ENCODE results near the gene DTD1.

The DTD1 gene

DNA sequence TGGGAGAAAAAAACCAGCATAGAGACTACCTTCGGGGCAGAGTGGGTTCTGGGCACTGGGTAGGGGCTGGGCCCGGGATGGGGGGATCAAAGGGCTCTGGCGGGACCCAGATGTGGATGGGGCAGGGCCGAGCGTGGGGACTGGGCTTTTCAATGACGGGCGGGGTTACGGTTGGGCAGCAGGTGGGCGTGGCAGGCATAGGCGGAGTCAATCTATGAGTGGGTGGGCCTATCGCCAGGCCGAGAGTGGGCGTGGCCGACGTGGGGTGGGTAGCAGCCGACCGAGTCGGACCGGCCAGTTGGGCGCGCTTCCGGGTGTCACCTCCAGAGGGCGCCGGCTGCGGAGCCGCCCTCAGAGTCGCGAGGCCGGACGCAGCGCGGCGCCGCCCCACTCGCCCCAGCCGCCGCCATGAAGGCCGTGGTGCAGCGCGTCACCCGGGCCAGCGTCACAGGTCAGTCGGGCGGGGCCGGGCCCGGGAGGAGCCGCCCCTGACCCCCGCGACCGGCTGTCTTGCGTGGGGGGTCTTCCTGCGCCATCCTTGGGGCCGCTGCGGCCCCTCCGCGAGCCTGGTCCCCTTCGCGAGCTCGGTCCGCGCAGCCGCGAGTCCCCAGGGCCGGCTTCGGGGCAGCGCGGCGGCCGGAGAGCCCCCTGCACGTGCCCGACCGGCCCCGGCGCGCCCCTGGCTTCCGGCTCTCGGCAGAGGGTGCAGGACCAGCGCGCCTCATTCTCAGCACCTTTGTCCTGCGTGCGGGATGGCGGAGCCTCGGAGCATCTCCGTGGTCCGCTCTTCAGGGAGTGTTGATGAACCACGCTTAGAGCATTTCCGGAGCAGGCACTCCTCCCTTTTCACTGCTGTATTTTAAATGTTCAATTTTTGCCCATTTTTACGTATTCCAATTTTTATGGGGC lies at the start of gene DTD1:
TSS of gene DTD1 (plus strand) at position 390 of the 909 bp plus-strand sequence. CDS start at position 409, 19 bp downstream.
- DNase-seq (ENCODE audit: low read depth, low spot score) = peak; percentile 70

GRCh38 chr20:18541741-18542140 lies 46.1 kb upstream of the DTD1 start:
- no peak for DNase-seq (ENCODE audit: low read depth, low spot score)

DNA sequence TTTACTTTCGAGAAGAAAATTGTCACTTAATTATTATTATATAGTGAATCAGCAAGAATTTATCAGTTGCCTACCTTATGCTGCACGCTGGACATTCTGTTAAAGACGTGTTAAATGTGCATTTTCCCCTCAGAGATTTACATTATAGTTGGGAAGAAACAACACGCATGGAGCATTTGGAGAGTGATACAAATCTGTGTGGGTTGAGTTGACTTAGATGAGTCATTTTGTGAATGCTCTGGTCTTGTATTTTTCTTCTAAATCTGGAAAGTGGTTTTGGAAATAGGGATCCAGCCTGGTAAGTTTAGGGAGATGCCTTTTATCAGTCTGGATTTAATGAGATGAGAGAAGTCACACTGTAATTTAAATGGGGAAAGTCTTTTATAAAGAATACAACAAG lies 44.6 kb upstream of the DTD1 start:
- no peak for DNase-seq (ENCODE audit: low read depth, low spot score)

- no peak for DNase-seq (ENCODE audit: low read depth, low spot score)
These were observed 43.9 kb upstream of the DTD1 start for GRCh38 chr20:18543932-18544331.

DNA sequence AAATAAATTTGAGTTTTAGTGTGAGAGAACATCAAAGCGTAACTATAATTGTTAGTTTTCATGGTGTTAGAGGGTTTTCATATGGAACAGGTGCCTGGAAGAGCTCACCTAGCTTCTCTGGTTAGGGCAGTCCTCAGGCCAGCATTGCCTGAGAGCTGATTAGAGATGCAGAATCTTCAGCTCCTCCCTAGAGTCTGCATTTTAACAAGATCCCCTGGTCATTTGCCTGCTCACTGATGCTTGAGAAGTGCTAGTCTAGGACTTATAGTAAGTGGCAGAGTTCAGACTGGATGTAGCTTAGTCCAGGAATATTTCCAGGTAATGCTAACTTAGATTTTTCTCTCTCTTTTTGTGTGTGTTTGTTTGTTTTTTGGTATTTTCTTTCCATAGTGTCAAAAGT lies 42.3 kb upstream of the DTD1 start:
- DNase-seq (ENCODE audit: low read depth, low spot score) = no peak

GRCh38 chr20:18548465-18548864 lies 39.4 kb upstream of the DTD1 start:
- no peak for DNase-seq (ENCODE audit: low read depth, low spot score)

GRCh38 chr20:18553746-18554145 lies 34.1 kb upstream of the DTD1 start:
- DNase-seq (ENCODE audit: low read depth, low spot score) = no peak

- DNase-seq (ENCODE audit: low read depth, low spot score) = peak; percentile 88
These were observed 20.7 kb upstream of the DTD1 start, which contains the start of gene SMIM26 for GRCh38 chr20:18566892-18567738. Gene SMIM26, plus strand, starts transcription at chr20:18567432. Its CDS starts 47 bp downstream, at chr20:18567479.

GRCh38 chr20:18567739-18568091 lies 20.1 kb upstream of the DTD1 start:
- DNase-seq (ENCODE audit: low read depth, low spot score) = no peak

- DNase-seq (ENCODE audit: low read depth, low spot score) = no peak
These were observed 16.8 kb upstream of the DTD1 start for GRCh38 chr20:18571009-18571408.

DNA sequence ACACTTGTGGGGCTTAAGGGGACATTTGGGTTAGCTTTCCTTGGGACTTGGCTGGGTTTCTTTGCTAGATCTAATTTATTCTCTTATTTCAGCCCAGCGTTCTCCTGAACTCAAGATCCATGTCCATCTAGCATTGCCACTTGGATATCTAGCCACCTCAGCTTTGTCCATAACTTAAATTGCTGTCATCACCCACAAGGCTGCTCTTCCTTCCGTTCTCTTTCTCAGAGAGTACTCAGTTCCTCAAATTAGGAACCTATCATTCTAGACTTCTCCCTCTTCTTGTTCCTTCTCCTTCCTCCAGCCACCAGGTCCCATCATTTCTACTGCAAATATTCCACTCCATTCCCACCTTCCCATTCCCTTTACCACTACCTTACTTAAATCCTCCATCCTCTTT lies 16.3 kb upstream of the DTD1 start:
- DNase-seq (ENCODE audit: low read depth, low spot score) = no peak

GRCh38 chr20:18577942-18578341 lies 9.9 kb upstream of the DTD1 start:
- DNase-seq (ENCODE audit: low read depth, low spot score) = no peak

- DNase-seq (ENCODE audit: low read depth, low spot score) = no peak
These were observed 9.3 kb upstream of the DTD1 start for GRCh38 chr20:18578581-18578980.

DNA sequence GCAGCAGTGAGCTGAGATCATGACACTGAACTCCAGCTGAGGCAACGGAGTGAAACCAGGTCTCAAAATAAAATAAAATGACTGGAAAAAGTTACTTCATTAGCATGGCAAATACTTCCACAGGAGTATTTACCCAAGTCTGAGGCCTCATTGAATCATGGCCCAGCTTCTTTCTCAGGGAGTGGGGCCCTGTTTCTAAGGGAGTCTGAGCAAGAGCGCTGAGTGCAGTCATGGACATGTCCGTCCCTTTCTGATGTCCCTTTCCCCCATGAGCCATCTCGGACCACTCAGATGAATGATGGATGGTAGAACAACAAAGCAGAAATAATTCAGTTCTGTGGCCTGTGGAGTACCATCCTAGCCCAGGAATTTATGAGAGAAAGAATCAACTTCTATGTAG lies 7.8 kb upstream of the DTD1 start:
- DNase-seq (ENCODE audit: low read depth, low spot score) = no peak

DNA sequence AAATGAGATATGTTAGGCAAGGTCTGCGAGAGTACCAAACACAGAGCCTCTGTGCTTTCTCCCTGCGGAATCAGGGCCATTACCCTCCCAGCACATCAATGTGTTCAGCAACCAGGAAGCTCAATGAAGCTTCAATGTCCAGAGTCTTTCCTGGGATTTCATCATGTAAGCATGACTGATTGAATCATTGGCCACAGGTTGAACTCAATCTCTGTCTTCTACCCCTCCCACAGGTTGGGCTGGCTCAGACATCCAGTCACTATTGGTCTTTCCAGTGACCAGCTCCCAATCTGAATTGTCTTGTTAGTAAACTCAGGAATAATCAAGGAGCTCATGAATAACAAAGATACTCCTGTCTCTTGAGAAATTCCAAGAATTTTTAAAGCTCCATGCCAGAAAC lies 2.7 kb upstream of the DTD1 start:
- no peak for DNase-seq (ENCODE audit: low read depth, low spot score)

DNA sequence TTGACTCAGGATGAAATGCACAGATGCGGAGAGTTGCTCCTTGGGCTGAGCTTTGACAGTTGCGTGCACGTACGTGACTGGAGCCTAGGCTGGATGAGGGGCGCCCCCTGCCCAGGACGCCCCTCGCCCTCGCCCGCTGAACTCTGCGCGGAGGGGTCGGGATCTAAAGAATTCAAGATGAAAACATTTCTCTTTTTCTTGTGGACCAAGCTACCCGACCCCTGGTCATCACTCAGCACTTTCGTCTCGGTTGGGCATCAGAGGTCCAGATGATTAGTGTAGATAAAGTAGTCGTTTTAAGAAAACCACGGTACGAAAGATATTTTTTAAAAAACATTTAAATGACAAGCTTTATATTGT lies 700 bp downstream of the DTD1 start:
- DNase-seq (ENCODE audit: low read depth, low spot score) = no peak

GRCh38 chr20:18589941-18590674 lies 2.3 kb downstream of the DTD1 start:
- DNase-seq (ENCODE audit: low read depth, low spot score) = no peak

GRCh38 chr20:18596270-18596669 lies 8.4 kb downstream of the DTD1 start:
- no peak for DNase-seq (ENCODE audit: low read depth, low spot score)

DNA sequence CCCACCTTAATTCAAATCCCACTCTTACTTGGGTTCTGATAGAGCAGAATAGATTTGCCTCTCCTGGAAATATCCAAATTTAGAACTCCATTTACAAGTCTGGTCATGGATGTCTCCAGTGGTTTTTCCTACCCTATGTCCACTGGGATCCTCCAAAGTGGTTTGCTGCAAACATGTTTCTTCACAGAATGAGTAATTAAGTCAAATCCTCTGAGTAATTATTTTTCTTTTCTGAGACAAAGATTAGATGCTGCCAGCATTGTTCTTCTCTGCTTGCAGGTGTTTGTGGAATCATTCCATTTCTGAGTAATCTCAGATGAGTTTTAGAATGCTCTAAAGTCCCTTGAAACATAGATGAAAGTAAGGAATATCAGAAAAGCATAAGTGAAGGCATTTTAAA lies 21.9 kb downstream of the DTD1 start:
- no peak for DNase-seq (ENCODE audit: low read depth, low spot score)

- no peak for DNase-seq (ENCODE audit: low read depth, low spot score)
These were observed 23.6 kb downstream of the DTD1 start for GRCh38 chr20:18611492-18611891.

DNA sequence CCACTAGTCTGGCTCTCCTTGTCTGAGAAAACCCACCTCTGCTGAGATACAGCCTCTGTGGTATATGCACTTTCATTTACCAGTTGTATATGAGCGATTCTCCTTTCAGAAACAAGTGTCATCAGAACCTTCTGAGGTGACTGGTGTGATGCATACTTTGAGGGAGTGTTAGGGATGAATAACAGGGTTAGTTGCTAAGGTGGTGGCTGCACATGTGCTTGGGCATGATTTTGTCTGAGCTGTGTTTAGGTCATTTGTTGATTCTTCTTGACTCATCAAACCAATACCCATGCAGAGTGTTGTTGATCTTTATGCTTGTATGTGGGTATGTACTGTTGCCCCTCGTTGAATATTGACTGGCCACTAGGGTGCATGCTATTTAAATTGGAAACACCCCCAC lies 25.7 kb downstream of the DTD1 start:
- no peak for DNase-seq (ENCODE audit: low read depth, low spot score)

GRCh38 chr20:18614244-18614643 lies 26.4 kb downstream of the DTD1 start:
- no peak for DNase-seq (ENCODE audit: low read depth, low spot score)
